ENCODE measurements around the gene COX5A. TPM values are rescaled to one million over a fixed set of nuclear protein-coding genes. Genes with fewer than 3 reads are reported as not detected.
"Not testable (repeated sequence)": the region's sequence is repeated elsewhere in the genome, so short reads cannot be mapped to it uniquely, and the experiment has no call there.

The COX5A gene
- total RNA-seq, 2 experiments from 2014 or later, result 168 to 391 TPM

DNA sequence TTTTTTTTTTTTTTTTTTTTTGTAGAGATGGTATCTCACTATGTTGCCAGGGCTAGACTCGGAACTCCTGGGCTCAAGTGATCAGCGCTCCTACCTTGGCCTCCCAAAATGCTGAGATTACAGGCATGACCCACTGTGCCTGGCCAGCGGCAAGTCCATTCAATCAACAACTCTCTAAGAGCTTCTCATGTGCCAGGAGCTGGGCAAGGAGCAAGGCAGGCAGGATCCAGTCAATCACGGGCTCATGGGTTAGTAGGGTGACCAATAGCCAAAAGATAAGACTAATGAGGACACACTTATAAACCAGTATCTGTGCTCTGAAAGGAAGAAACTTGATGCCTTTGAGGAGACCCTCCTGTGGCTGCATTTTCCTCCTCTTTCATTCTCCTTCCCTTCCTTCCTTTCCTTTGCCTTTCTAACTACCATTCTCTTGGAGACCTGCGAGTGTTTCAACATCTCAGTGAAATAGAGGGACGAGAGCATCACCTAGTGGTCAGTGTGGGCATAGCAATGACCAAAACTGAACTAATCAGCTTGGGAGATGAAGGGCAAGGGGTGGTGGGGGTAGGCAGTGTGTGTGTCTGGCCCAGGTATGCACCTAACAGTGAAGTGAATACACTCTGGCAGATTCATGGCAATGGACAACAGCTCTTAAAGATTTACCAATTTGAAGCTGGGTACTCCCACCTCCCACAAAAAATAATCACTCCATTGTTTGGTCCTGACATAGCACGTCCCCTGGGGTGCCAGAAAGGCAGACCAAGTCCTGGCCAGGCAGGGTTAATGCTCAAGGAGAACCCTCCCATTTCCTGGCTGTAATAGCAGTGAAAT, 12.4 kb upstream of the COX5A start:
- Histone ChIP-seq H3K4me1 (ENCODE audit: insufficient read depth, low read length, poor library complexity, severe bottlenecking) (peaks cover 21% of the 10 kb centered on the region), H4K20me1 (ENCODE audit: insufficient read depth, low read length) (no peaks in the 10 kb centered on the region), H3K9me3 (ENCODE audit: low read length) (no peaks in the 10 kb centered on the region), H3K4me3 (ENCODE audit: low read depth, low read length, poor library complexity, severe bottlenecking) (no peak overlapping the region), H3K36me3 (ENCODE audit: insufficient read depth, low read length) (no peaks in the 10 kb centered on the region), H2AFZ (ENCODE audit: low read length) (no peak overlapping the region), H3K27ac (ENCODE audit: low read depth, low read length, poor library complexity, severe bottlenecking) (no peak overlapping the region), H3K4me2 (ENCODE audit: low read length) (no peak overlapping the region), H3K79me2 (ENCODE audit: insufficient read depth, low read depth, low read length) (no peaks in the 10 kb centered on the region), H3K9me2 (ENCODE audit: insufficient read depth, low read length) (no peaks in the 10 kb centered on the region)
- intact Hi-C loops (cut with micrococcal nuclease; ENCODE audit: unreplicated experiment), result loop anchor here (1.0 to 2.0 kb wide), 4 partner anchors 49 to 317 kb away; no protein-coding TSS in a partner anchor
- no peak for TF ChIP-seq EZH2phosphoT487 (IDR thresholded peaks at IDR 0.05; ENCODE audit: borderline replicate concordance, low read depth, low read length)
- TF ChIP-seq, protein P1, sequence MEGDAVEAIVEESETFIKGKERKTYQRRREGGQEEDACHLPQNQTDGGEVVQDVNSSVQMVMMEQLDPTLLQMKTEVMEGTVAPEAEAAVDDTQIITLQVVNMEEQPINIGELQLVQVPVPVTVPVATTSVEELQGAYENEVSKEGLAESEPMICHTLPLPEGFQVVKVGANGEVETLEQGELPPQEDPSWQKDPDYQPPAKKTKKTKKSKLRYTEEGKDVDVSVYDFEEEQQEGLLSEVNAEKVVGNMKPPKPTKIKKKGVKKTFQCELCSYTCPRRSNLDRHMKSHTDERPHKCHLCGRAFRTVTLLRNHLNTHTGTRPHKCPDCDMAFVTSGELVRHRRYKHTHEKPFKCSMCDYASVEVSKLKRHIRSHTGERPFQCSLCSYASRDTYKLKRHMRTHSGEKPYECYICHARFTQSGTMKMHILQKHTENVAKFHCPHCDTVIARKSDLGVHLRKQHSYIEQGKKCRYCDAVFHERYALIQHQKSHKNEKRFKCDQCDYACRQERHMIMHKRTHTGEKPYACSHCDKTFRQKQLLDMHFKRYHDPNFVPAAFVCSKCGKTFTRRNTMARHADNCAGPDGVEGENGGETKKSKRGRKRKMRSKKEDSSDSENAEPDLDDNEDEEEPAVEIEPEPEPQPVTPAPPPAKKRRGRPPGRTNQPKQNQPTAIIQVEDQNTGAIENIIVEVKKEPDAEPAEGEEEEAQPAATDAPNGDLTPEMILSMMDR (conservative IDR thresholded peaks at IDR 0.05; ENCODE audit: low read length), result peak; percentile 99
- CTCF ChIA-PET (ENCODE audit: unreplicated experiment), result interaction anchor here (0.9 to 1.5 kb wide), 4 partner anchors 11 to 49 kb away, joined by 3 to 7 read pairs (median 4); no protein-coding TSS in a partner anchor
- BruUV-seq (replicated peaks), result no TSS peak
- peak; percentile 80 for DNase-seq (ENCODE audit: low spot score)
- POLR2A ChIA-PET, result no interaction called here

DNA sequence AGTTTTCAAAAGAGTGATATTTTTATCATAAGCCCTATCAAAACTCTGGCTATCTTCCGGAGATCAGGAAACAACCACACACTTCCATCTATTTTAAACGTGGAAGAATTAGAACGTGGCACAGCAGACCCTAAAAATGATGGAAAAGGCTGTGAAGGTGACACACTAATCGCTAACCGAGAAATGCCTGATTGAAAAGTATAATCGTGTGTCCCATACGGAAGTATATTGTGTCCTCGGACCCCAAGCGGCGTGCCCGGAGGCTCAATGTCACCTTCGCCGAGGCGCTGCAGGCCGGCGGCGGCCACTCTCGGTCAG, 642 bp downstream of the COX5A start:
- peak overlapping the region; percentile 73 for H3K27ac ChIP-seq (ENCODE audit: low read depth, low read length, poor library complexity, severe bottlenecking)
- BruUV-seq (replicated peaks), result TSS peak; percentile 87
- H4K20me1 ChIP-seq (ENCODE audit: insufficient read depth, low read length), result peaks cover 6% of the 10 kb centered on the region
- peak; percentile 61 for DNase-seq (ENCODE audit: low spot score)
- H3K79me2 ChIP-seq (ENCODE audit: insufficient read depth, low read depth, low read length), result peaks cover 56% of the 10 kb centered on the region
- H3K4me1 ChIP-seq (ENCODE audit: insufficient read depth, low read length, poor library complexity, severe bottlenecking), result peaks cover 33% of the 10 kb centered on the region
- peak overlapping the region; percentile 97 for H3K4me3 ChIP-seq (ENCODE audit: low read depth, low read length, poor library complexity, severe bottlenecking)
- H3K4me2 ChIP-seq (ENCODE audit: low read length), result peak overlapping the region; percentile 62
- TF ChIP-seq EZH2phosphoT487 (IDR thresholded peaks at IDR 0.05; ENCODE audit: borderline replicate concordance, low read depth, low read length), result no peak
- TF ChIP-seq, protein P1 (conservative IDR thresholded peaks at IDR 0.05; ENCODE audit: low read length), result no peak
- no peaks in the 10 kb centered on the region for H3K9me2 ChIP-seq (ENCODE audit: insufficient read depth, low read length)
- ChIA-PET CTCF (ENCODE audit: unreplicated experiment) (no interaction called here), POLR2A (interaction anchor here (0.6 kb wide), 2 partner anchors 14 to 943 kb away, joined by 3 to 4 read pairs; no protein-coding TSS in a partner anchor)
- H3K36me3 ChIP-seq (ENCODE audit: insufficient read depth, low read length), result peaks cover 34% of the 10 kb centered on the region
- H2AFZ ChIP-seq (ENCODE audit: low read length), result peak overlapping the region; percentile 38
- intact Hi-C loops (cut with micrococcal nuclease; ENCODE audit: unreplicated experiment), result no loop called here
- no peaks in the 10 kb centered on the region for H3K9me3 ChIP-seq (ENCODE audit: low read length)

DNA sequence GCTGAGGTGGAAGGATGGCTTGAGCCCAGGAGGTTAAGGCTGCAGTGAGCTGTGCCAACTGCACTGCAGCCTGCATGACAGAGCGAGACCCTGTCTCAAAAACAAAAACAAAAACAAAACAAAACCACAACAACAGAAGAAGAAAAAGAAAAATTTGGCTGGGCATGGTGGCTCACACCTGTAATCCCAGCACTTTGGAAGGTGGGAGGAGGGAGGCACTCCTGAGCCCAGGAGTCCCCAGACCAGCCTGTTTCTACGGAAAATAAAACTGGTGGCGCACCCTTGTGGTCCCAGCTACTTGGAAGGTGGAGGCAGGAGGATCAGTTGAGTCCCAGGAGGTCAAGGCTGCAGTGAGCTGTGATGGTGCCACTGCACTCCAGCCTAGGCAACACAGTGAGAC, 2.7 kb downstream of the COX5A start:
- peaks cover 71% of the 10 kb centered on the region for H3K79me2 ChIP-seq (ENCODE audit: insufficient read depth, low read depth, low read length)
- H3K9me3 ChIP-seq (ENCODE audit: low read length); CTCF ChIA-PET (ENCODE audit: unreplicated experiment); H3K27ac ChIP-seq (ENCODE audit: low read depth, low read length, poor library complexity, severe bottlenecking); H4K20me1 ChIP-seq (ENCODE audit: insufficient read depth, low read length); BruUV-seq (replicated peaks); intact Hi-C loops (cut with micrococcal nuclease; ENCODE audit: unreplicated experiment); H3K9me2 ChIP-seq (ENCODE audit: insufficient read depth, low read length); DNase-seq (ENCODE audit: low spot score); H2AFZ ChIP-seq (ENCODE audit: low read length); H3K4me3 ChIP-seq (ENCODE audit: low read depth, low read length, poor library complexity, severe bottlenecking): not testable (repeated sequence)
- peak overlapping the region; percentile 38 for H3K4me2 ChIP-seq (ENCODE audit: low read length)
- peaks cover 53% of the 10 kb centered on the region for H3K36me3 ChIP-seq (ENCODE audit: insufficient read depth, low read length)
- TF ChIP-seq, protein P1 (conservative IDR thresholded peaks at IDR 0.05; ENCODE audit: low read length), result peak; percentile 36
- POLR2A ChIA-PET, result interaction anchor here (1.4 kb wide), 1 partner anchor 33 kb away, joined by 4 read pairs; no protein-coding TSS in a partner anchor
- peaks cover 37% of the 10 kb centered on the region for H3K4me1 ChIP-seq (ENCODE audit: insufficient read depth, low read length, poor library complexity, severe bottlenecking)
